ENCODE results near the gene BTBD19. TPM values are rescaled to one million over a fixed set of nuclear protein-coding genes. Genes with fewer than 3 reads are reported as not detected.
A peak's percentile ranks its signal among the peaks of the same experiment; 100 is the strongest.
"Not testable (repeated sequence)": the region's sequence is repeated elsewhere in the genome, so short reads cannot be mapped to it uniquely, and the experiment has no call there.

BTBD19 gene
- 5.7 TPM for total RNA-seq

- Histone ChIP-seq H3K9ac (ENCODE audit: low read depth in 1 of 3, low read length in 3 of 3) (peak within 1 kb of the TSS; percentile 69 to 87 (median 85)), H3K27me3 (ENCODE audit: control insufficient read depth in 3 of 3, insufficient read depth in 3 of 3, low read length in 3 of 3) (no peaks in the 10 kb centered on the region), H3K4me1 (ENCODE audit: control insufficient read depth in 3 of 3, insufficient read depth in 3 of 3, low read length in 3 of 3) (peaks cover 60 to 86% (median 85%) of the 10 kb centered on the region in 3 donors), H3K27ac (ENCODE audit: low read depth, low read length) (peak within 1 kb of the TSS; percentile 98), H3K9me3 (ENCODE audit: control insufficient read depth in 3 of 3, low read length in 3 of 3) (no peaks in the 10 kb centered on the region), H3K4me3 (ENCODE audit: low read length in 3 of 3) (peak within 1 kb of the TSS; percentile 54 to 61 (median 61)), H3K36me3 (ENCODE audit: control insufficient read depth in 3 of 3, insufficient read depth in 3 of 3, low read length in 3 of 3) (peaks cover 20 to 24% (median 23%) of the 10 kb centered on the region in 3 donors)
Measured at GRCh38 chr1:44808063-44808937, at the start of gene BTBD19. TSS of gene BTBD19 (plus strand) at chr1:44808523. CDS start at chr1:44808821, 298 bp downstream.

GRCh38 chr1:44759077-44759476 lies 49.2 kb upstream of the BTBD19 start:
- Histone ChIP-seq H3K4me3 (ENCODE audit: low read length in 3 of 3) (no peak overlapping the region), H3K36me3 (ENCODE audit: control insufficient read depth in 3 of 3, insufficient read depth in 3 of 3, low read length in 3 of 3) (no peaks in the 10 kb centered on the region)

GRCh38 chr1:44760876-44761275 lies 47.4 kb upstream of the BTBD19 start:
- Histone ChIP-seq H3K27ac (ENCODE audit: low read depth, low read length) (no peak overlapping the region), H3K4me1 (ENCODE audit: control insufficient read depth in 3 of 3, insufficient read depth in 3 of 3, low read length in 3 of 3) (peaks cover 0 to 4% (median 3%) of the 10 kb centered on the region in 3 donors), H3K4me3 (ENCODE audit: low read length in 3 of 3) (no peak overlapping the region), H3K9ac (ENCODE audit: low read depth in 1 of 3, low read length in 3 of 3) (no peak overlapping the region), H3K27me3 (ENCODE audit: control insufficient read depth in 3 of 3, insufficient read depth in 3 of 3, low read length in 3 of 3) (no peaks in the 10 kb centered on the region), H3K36me3 (ENCODE audit: control insufficient read depth in 3 of 3, insufficient read depth in 3 of 3, low read length in 3 of 3) (no peaks in the 10 kb centered on the region), H3K9me3 (ENCODE audit: control insufficient read depth in 3 of 3, low read length in 3 of 3) (no peaks in the 10 kb centered on the region)

More at GRCh38 chr1:44759077-44759476, 49.2 kb upstream of the BTBD19 start:
- Histone ChIP-seq H3K9me3 (ENCODE audit: control insufficient read depth in 3 of 3, low read length in 3 of 3) (no peaks in the 10 kb centered on the region), H3K9ac (ENCODE audit: low read depth in 1 of 3, low read length in 3 of 3) (no peak overlapping the region), H3K27me3 (ENCODE audit: control insufficient read depth in 3 of 3, insufficient read depth in 3 of 3, low read length in 3 of 3) (no peaks in the 10 kb centered on the region), H3K27ac (ENCODE audit: low read depth, low read length) (no peak overlapping the region), H3K4me1 (ENCODE audit: control insufficient read depth in 3 of 3, insufficient read depth in 3 of 3, low read length in 3 of 3) (peaks cover 0 to 4% (median 3%) of the 10 kb centered on the region in 3 donors)

GRCh38 chr1:44766421-44766820 lies 41.9 kb upstream of the BTBD19 start:
- H3K4me1 ChIP-seq (ENCODE audit: control insufficient read depth in 3 of 3, insufficient read depth in 3 of 3, low read length in 3 of 3); H3K27me3 ChIP-seq (ENCODE audit: control insufficient read depth in 3 of 3, insufficient read depth in 3 of 3, low read length in 3 of 3): not testable (repeated sequence)

GRCh38 chr1:44775078-44775929 lies 33.0 kb upstream of the BTBD19 start, which contains the start of gene RPS8:
TSS of gene RPS8 (plus strand) at chr1:44775540. CDS start at chr1:44775597, 57 bp downstream.
- peak within 1 kb of the TSS; percentile 92 to 98 (median 95) for H3K9ac ChIP-seq (ENCODE audit: low read depth in 1 of 3, low read length in 3 of 3)
- H3K9me3 ChIP-seq (ENCODE audit: control insufficient read depth in 3 of 3, low read length in 3 of 3) = no peaks in the 10 kb centered on the region
- peaks cover 16 to 23% (median 22%) of the 10 kb centered on the region in 3 donors for H3K36me3 ChIP-seq (ENCODE audit: control insufficient read depth in 3 of 3, insufficient read depth in 3 of 3, low read length in 3 of 3)
- H3K4me1 ChIP-seq (ENCODE audit: control insufficient read depth in 3 of 3, insufficient read depth in 3 of 3, low read length in 3 of 3) = peaks cover 11 to 25% (median 13%) of the 10 kb centered on the region in 3 donors
- peak within 1 kb of the TSS; percentile 89 to 99 (median 97) for H3K4me3 ChIP-seq (ENCODE audit: low read length in 3 of 3)
- H3K27ac ChIP-seq (ENCODE audit: low read depth, low read length) = peak within 1 kb of the TSS; percentile 99
- H3K27me3 ChIP-seq (ENCODE audit: control insufficient read depth in 3 of 3, insufficient read depth in 3 of 3, low read length in 3 of 3) = no peaks in the 10 kb centered on the region

More at GRCh38 chr1:44766421-44766820, 41.9 kb upstream of the BTBD19 start:
- H3K9me3 ChIP-seq (ENCODE audit: control insufficient read depth in 3 of 3, low read length in 3 of 3); H3K27ac ChIP-seq (ENCODE audit: low read depth, low read length); H3K9ac ChIP-seq (ENCODE audit: low read depth in 1 of 3, low read length in 3 of 3); H3K36me3 ChIP-seq (ENCODE audit: control insufficient read depth in 3 of 3, insufficient read depth in 3 of 3, low read length in 3 of 3); H3K4me3 ChIP-seq (ENCODE audit: low read length in 3 of 3): not testable (repeated sequence)

- peaks cover 11 to 25% (median 13%) of the 10 kb centered on the region in 3 donors for H3K4me1 ChIP-seq (ENCODE audit: control insufficient read depth in 3 of 3, insufficient read depth in 3 of 3, low read length in 3 of 3)
- H3K36me3 ChIP-seq (ENCODE audit: control insufficient read depth in 3 of 3, insufficient read depth in 3 of 3, low read length in 3 of 3) = peaks cover 18 to 26% (median 24%) of the 10 kb centered on the region in 3 donors
Measured at GRCh38 chr1:44775930-44776729, 32.2 kb upstream of the BTBD19 start.

GRCh38 chr1:44776730-44777068 lies 31.6 kb upstream of the BTBD19 start:
- no peaks in the 10 kb centered on the region for H3K27me3 ChIP-seq (ENCODE audit: control insufficient read depth in 3 of 3, insufficient read depth in 3 of 3, low read length in 3 of 3)
- H3K4me3 ChIP-seq (ENCODE audit: low read length in 3 of 3) = peak overlapping the region; percentile 89 to 99 (median 97)
- peaks cover 11 to 25% (median 13%) of the 10 kb centered on the region in 3 donors for H3K4me1 ChIP-seq (ENCODE audit: control insufficient read depth in 3 of 3, insufficient read depth in 3 of 3, low read length in 3 of 3)
- H3K9me3 ChIP-seq (ENCODE audit: control insufficient read depth in 3 of 3, low read length in 3 of 3) = no peaks in the 10 kb centered on the region
- H3K27ac ChIP-seq (ENCODE audit: low read depth, low read length) = peak overlapping the region; percentile 99
- peak overlapping the region; percentile 92 to 98 (median 95) for H3K9ac ChIP-seq (ENCODE audit: low read depth in 1 of 3, low read length in 3 of 3)
- peaks cover 21 to 28% (median 27%) of the 10 kb centered on the region in 3 donors for H3K36me3 ChIP-seq (ENCODE audit: control insufficient read depth in 3 of 3, insufficient read depth in 3 of 3, low read length in 3 of 3)

More at GRCh38 chr1:44775930-44776729, 32.2 kb upstream of the BTBD19 start:
- H3K27ac ChIP-seq (ENCODE audit: low read depth, low read length) = peak overlapping the region; percentile 99
- H3K27me3 ChIP-seq (ENCODE audit: control insufficient read depth in 3 of 3, insufficient read depth in 3 of 3, low read length in 3 of 3) = no peaks in the 10 kb centered on the region
- H3K9ac ChIP-seq (ENCODE audit: low read depth in 1 of 3, low read length in 3 of 3) = peak overlapping the region; percentile 92 to 98 (median 95)
- H3K4me3 ChIP-seq (ENCODE audit: low read length in 3 of 3) = peak overlapping the region; percentile 89 to 99 (median 97)
- no peaks in the 10 kb centered on the region for H3K9me3 ChIP-seq (ENCODE audit: control insufficient read depth in 3 of 3, low read length in 3 of 3)

GRCh38 chr1:44777547-44777946 lies 30.8 kb upstream of the BTBD19 start:
- H3K27ac ChIP-seq (ENCODE audit: low read depth, low read length) = no peak overlapping the region
- H3K4me1 ChIP-seq (ENCODE audit: control insufficient read depth in 3 of 3, insufficient read depth in 3 of 3, low read length in 3 of 3) = peaks cover 11 to 25% (median 13%) of the 10 kb centered on the region in 3 donors
- H3K36me3 ChIP-seq (ENCODE audit: control insufficient read depth in 3 of 3, insufficient read depth in 3 of 3, low read length in 3 of 3) = peaks cover 21 to 28% (median 27%) of the 10 kb centered on the region in 3 donors
- no peaks in the 10 kb centered on the region for H3K27me3 ChIP-seq (ENCODE audit: control insufficient read depth in 3 of 3, insufficient read depth in 3 of 3, low read length in 3 of 3)
- no peaks in the 10 kb centered on the region for H3K9me3 ChIP-seq (ENCODE audit: control insufficient read depth in 3 of 3, low read length in 3 of 3)
- H3K4me3 ChIP-seq (ENCODE audit: low read length in 3 of 3) = no peak overlapping the region
- H3K9ac ChIP-seq (ENCODE audit: low read depth in 1 of 3, low read length in 3 of 3) = peak overlapping the region in 1 of 3 donors; percentile 16

Measured in skeletal muscle tissue (tissue), 4 donors.